Endothelial cell of umbilical vein (primary cell): Measurements from ENCODE around the gene CCSAP. TPM values are rescaled to one million over a fixed set of nuclear protein-coding genes. Genes with fewer than 3 reads are reported as not detected.

Experiments used
- BruUV-seq: library from RNA; stranded (reverse); fragments of 400-500 nt; replicated peaks from 2 replicates; lab custom pipeline; 2021; lab: Mats Ljungman, UMichigan
- CTCF ChIA-PET: fragments of 300-600, 350-600 bp; sonication (Branson Sonifier 250); formaldehyde crosslinking; loops from one replicate; lab custom pipeline; 2021; ENCODE audit warnings: antibody characterized with exemption, inconsistent platforms; lab: Charles Lee
- POLR2A ChIA-PET: fragments of 300-600, 350-600 bp; sonication (Branson Sonifier 250); formaldehyde crosslinking; loops from one replicate; lab custom pipeline; 2021; ENCODE audit warnings: antibody characterized with exemption, inconsistent platforms; lab: Charles Lee
- DNase-seq: peaks from one replicate; pipeline ENCODE4 v3.0.0-alpha.2; 2011; ENCODE audit warnings: low read depth, low spot score
- FAIRE-seq: peaks from 2 replicates; lab custom pipeline; 2011; peaks lifted over from hg19 to GRCh38; lab: Jason Lieb, UNC
- H2AFZ ChIP-seq: 2 replicates; pipeline ENCODE4 v1.6.0; 2012; ENCODE audit warnings: low read depth, low read length, control low read depth, inconsistent platforms
- H3K27ac ChIP-seq: 2 replicates; pipeline ENCODE4 v1.5.1; 2011; ENCODE audit warnings: low read depth, mild to moderate bottlenecking, control low read depth, low read length, moderate library complexity; ENCODE audit not compliant: insufficient read depth
- H3K27me3 ChIP-seq, 2 experiments: 2 replicates each; pipeline versions ENCODE4 v1.6.0 to v1.6.1; 2011; ENCODE audit warnings: low read length in 2 of 2, mixed read lengths in 1 of 2; ENCODE audit not compliant: control insufficient read depth in 2 of 2, insufficient read depth in 2 of 2
- H3K36me3 ChIP-seq, 2 experiments: 2 replicates in 1 of 2; 3 replicates in 1 of 2; pipeline ENCODE4 v1.5.1; 2011; ENCODE audit warnings: low read length in 2 of 2, mild to moderate bottlenecking in 1 of 2, moderate library complexity in 1 of 2; ENCODE audit not compliant: control insufficient read depth in 2 of 2, insufficient read depth in 2 of 2; ENCODE audit errors: extremely low read depth in 1 of 2
- H3K4me1 ChIP-seq: 3 replicates; pipeline ENCODE4 v1.5.1; 2011; ENCODE audit warnings: mild to moderate bottlenecking, low read length; ENCODE audit not compliant: control insufficient read depth, insufficient read depth; ENCODE audit errors: extremely low read depth
- H3K4me2 ChIP-seq: 2 replicates; pipeline ENCODE4 v1.6.1; 2011; ENCODE audit warnings: low read length, control low read depth, mixed read lengths; ENCODE audit not compliant: insufficient read depth
- H3K4me3 ChIP-seq, 3 experiments: fragments of 200-600 bp in 1 of 3; sonication (generic), shearing (Covaris generic) in 1 of 3; replicated peaks in 1 of 3; 2 replicates each; pipeline ENCODE4 v1.5.1; 2011 to 2016; ENCODE audit warnings: control low read depth in 3 of 3, low read length in 3 of 3, mild to moderate bottlenecking in 2 of 3, inconsistent platforms in 1 of 3, low read depth in 1 of 3, moderate library complexity in 1 of 3; ENCODE audit not compliant: insufficient read depth in 1 of 3
- H3K79me2 ChIP-seq: 2 replicates; pipeline ENCODE4 v1.6.0; 2012; ENCODE audit warnings: low read length, inconsistent platforms; ENCODE audit not compliant: control insufficient read depth, insufficient read depth
- H3K9ac ChIP-seq: replicated peaks from 2 replicates; pipeline ENCODE3; 2011; ENCODE audit warnings: low read length, control low read depth; ENCODE audit not compliant: insufficient read depth; ENCODE audit errors: extremely low read depth
- H3K9me1 ChIP-seq: replicated peaks from 3 replicates; pipeline ENCODE4 v1.6.0; 2011; ENCODE audit warnings: mild to moderate bottlenecking, low read length; ENCODE audit not compliant: control insufficient read depth, insufficient read depth; ENCODE audit errors: extremely low read depth
- H3K9me3 ChIP-seq: replicated peaks from 2 replicates; pipeline ENCODE4 v1.5.1; 2012; ENCODE audit warnings: low read length, inconsistent platforms; ENCODE audit not compliant: control insufficient read depth, insufficient read depth
- H4K20me1 ChIP-seq: replicated peaks from 2 replicates; pipeline ENCODE3; 2011; ENCODE audit warnings: mild to moderate bottlenecking, low read length; ENCODE audit not compliant: control insufficient read depth, insufficient read depth; ENCODE audit errors: extremely low read depth
- CTCF ChIP-seq, 2 donors: IDR thresholded peaks; 1 replicate in 1 of 2; 2 replicates in 1 of 2; pipeline ENCODE4 v1.5.1; 2011; ENCODE audit warnings: low read length in 2 of 2, mild to moderate bottlenecking in 2 of 2, moderate library complexity in 2 of 2, control low read depth in 1 of 2, inconsistent platforms in 1 of 2, low read depth in 1 of 2; ENCODE audit not compliant: insufficient read depth in 1 of 2; ENCODE audit errors: extremely low read depth in 1 of 2
- EZH2 ChIP-seq: IDR thresholded peaks from 2 replicates; pipeline ENCODE4 v1.6.1; 2012; ENCODE audit warnings: borderline replicate concordance, low read depth, mild to moderate bottlenecking, moderate library complexity, low read length, inconsistent platforms; ENCODE audit not compliant: severe bottlenecking
- FOS ChIP-seq: IDR thresholded peaks from 2 replicates; pipeline ENCODE4 v1.6.1; 2011; ENCODE audit warnings: mild to moderate bottlenecking, low read length, moderate library complexity, borderline replicate concordance; ENCODE audit not compliant: insufficient read depth
- GATA2 ChIP-seq: IDR thresholded peaks from 2 replicates; pipeline ENCODE4 v1.7.0; 2011; ENCODE audit warnings: low read depth, mild to moderate bottlenecking, moderate library complexity, mixed read lengths, low read length; ENCODE audit not compliant: insufficient read length, insufficient read depth
- JUN ChIP-seq: IDR thresholded peaks from 2 replicates; pipeline ENCODE4 v1.6.1; 2011; ENCODE audit warnings: borderline replicate concordance, low read depth; ENCODE audit not compliant: insufficient read length, insufficient read depth
- MAX ChIP-seq: IDR thresholded peaks from 2 replicates; pipeline ENCODE4 v1.6.1; 2011; ENCODE audit not compliant: insufficient read depth, insufficient read length
- MYC ChIP-seq: IDR thresholded peaks from one replicate; pipeline ENCODE4 v1.6.1; 2011; ENCODE audit warnings: mild to moderate bottlenecking, low read depth, low read length
- POLR2A ChIP-seq: IDR thresholded peaks from 2 replicates; pipeline ENCODE4 v1.6.1; 2012; ENCODE audit warnings: low read depth, mild to moderate bottlenecking, control low read depth, low read length
- POLR2AphosphoS5 ChIP-seq: IDR thresholded peaks from 2 replicates; pipeline ENCODE4 v1.6.1; 2012; ENCODE audit warnings: low read depth, mild to moderate bottlenecking, control low read depth, low read length, moderate library complexity; ENCODE audit not compliant: insufficient read depth
- dilution Hi-C: fragments of 300-500 bp; cut with MboI; formaldehyde crosslinking; loops from one replicate; pipeline ENCODE4 v1.15.0; 2019; ENCODE audit warnings: low sequenced_read_pairs; ENCODE audit not compliant: extremely low pct_ligation_motif_present
- intact Hi-C: fragments of 100-400 bp; cut with micrococcal nuclease; formaldehyde crosslinking; loops from one replicate; pipeline ENCODE4 v1.10.0; 2022
- polyA plus RNA-seq, 4 experiments: library from polyadenylated mRNA; depleted of rRNA in 3 of 4; stranded (reverse) in 3 of 4; unstranded in 1 of 4; fragments of >200 nt; gene quantifications; 2 replicates each; pipeline versions ENCODE4 v1.2.1 to v1.2.3, GENCODE V29; 2011 to 2012; ENCODE audit warnings: missing spikeins in 1 of 4
- total RNA-seq: library from RNA; stranded (reverse); gene quantifications from 2 replicates; pipeline ENCODE4 v1.2.3, GENCODE V29; 2021

Gene CCSAP
- total and polyA plus RNA-seq, 2 donors (not counting 3 experiments of a cell fraction or from before 2014, with no cell fraction given): 1.3 to 5.7 TPM

GRCh38 chr1:229339520-229339919 lies 3.3 kb downstream of the CCSAP start:
- Histone ChIP-seq H4K20me1 (no peaks in the 10 kb centered on the region), H2AFZ (no peak overlapping the region), H3K4me2 (no peak overlapping the region), H3K9ac (no peak overlapping the region), H3K79me2 (peaks cover 13% of the 10 kb centered on the region), H3K27me3 (no peaks in the 10 kb centered on the region), H3K4me1 (peaks cover 11% of the 10 kb centered on the region), H3K36me3 (no peaks in the 10 kb centered on the region), H3K4me3 (no peak overlapping the region), H3K9me1 (no peaks in the 10 kb centered on the region), H3K9me3 (no peaks in the 10 kb centered on the region), H3K27ac (no peak overlapping the region)
- BruUV-seq: no TSS peak
- intact Hi-C loops: no loop called here
- dilution Hi-C loops: no loop called here
- no peak for FAIRE-seq
- TF ChIP-seq CTCF (IDR thresholded peaks at IDR 0.05; ENCODE audit: extremely low read depth in 1 of 2, insufficient read depth in 1 of 2, low read depth in 1 of 2, low read length in 2 of 2) (no peak), MYC (no peak), MAX (no peak), POLR2A (no peak), FOS (no peak), EZH2 (no peak)
- POLR2A ChIA-PET: no interaction called here
- CTCF ChIA-PET: interaction anchor here (1.5 kb wide), 1 partner anchor 9 kb away, joined by 3 read pairs; no protein-coding TSS in a partner anchor
- DNase-seq: no peak

- ChIA-PET POLR2A (no interaction called here), CTCF (interaction anchor here (1.5 kb wide), 1 partner anchor 9 kb away, joined by 3 read pairs; no protein-coding TSS in a partner anchor)
- DNase-seq (no peak), FAIRE-seq (no peak)
- Histone ChIP-seq H3K9me1 (no peaks in the 10 kb centered on the region), H3K4me1 (peaks cover 11% of the 10 kb centered on the region), H3K79me2 (peaks cover 13% of the 10 kb centered on the region), H3K36me3 (no peaks in the 10 kb centered on the region), H3K27ac (no peak overlapping the region), H3K9me3 (no peaks in the 10 kb centered on the region), H3K4me3 (no peak overlapping the region), H4K20me1 (no peaks in the 10 kb centered on the region), H3K4me2 (no peak overlapping the region), H3K9ac (no peak overlapping the region), H2AFZ (no peak overlapping the region), H3K27me3 (no peaks in the 10 kb centered on the region)
- no TSS peak for BruUV-seq
- dilution Hi-C loops (no loop called here), intact Hi-C loops (no loop called here)
- TF ChIP-seq POLR2AphosphoS5: no peak
- TF ChIP-seq EZH2: no peak
- no peak for TF ChIP-seq MAX
- TF ChIP-seq FOS: no peak
- no peak for TF ChIP-seq CTCF (IDR thresholded peaks at IDR 0.05; ENCODE audit: extremely low read depth in 1 of 2, insufficient read depth in 1 of 2, low read depth in 1 of 2, low read length in 2 of 2)
- TF ChIP-seq MYC: no peak
- TF ChIP-seq POLR2A: no peak
- TF ChIP-seq JUN: no peak
- TF ChIP-seq GATA2: no peak
These were observed 3.8 kb downstream of the CCSAP start for GRCh38 chr1:229339086-229339485.
